Skeletal muscle tissue (tissue), 4 donors: ENCODE measurements around the gene ZBTB1. TPM values are rescaled to one million over a fixed set of nuclear protein-coding genes. Genes with fewer than 3 reads are reported as not detected.

Experiments used
- H3K27ac ChIP-seq: one replicate; pipeline ENCODE4 v1.7.0; 2013; ENCODE audit warnings: mild to moderate bottlenecking, low read depth, low read length, inconsistent platforms
- H3K27me3 ChIP-seq, 3 donors: one replicate each; pipeline ENCODE4 v1.7.0; 2013; ENCODE audit warnings: low read length in 3 of 3; ENCODE audit not compliant: control insufficient read depth in 3 of 3, insufficient read depth in 3 of 3
- H3K36me3 ChIP-seq, 3 donors: one replicate each; pipeline ENCODE4 v1.7.0; 2013; ENCODE audit warnings: low read length in 3 of 3; ENCODE audit not compliant: control insufficient read depth in 3 of 3, insufficient read depth in 3 of 3
- H3K4me1 ChIP-seq, 3 donors: one replicate each; pipeline ENCODE4 v1.7.0; 2013; ENCODE audit warnings: low read length in 3 of 3, mild to moderate bottlenecking in 3 of 3; ENCODE audit not compliant: control insufficient read depth in 3 of 3, insufficient read depth in 3 of 3
- H3K4me3 ChIP-seq, 3 donors: one replicate each; pipeline ENCODE4 v1.7.0; 2013; ENCODE audit warnings: low read length in 3 of 3
- H3K9ac ChIP-seq, 3 donors: one replicate each; pipeline ENCODE4 v1.7.0; 2013; ENCODE audit warnings: low read length in 3 of 3, mild to moderate bottlenecking in 3 of 3, moderate library complexity in 2 of 3, low read depth in 1 of 3
- H3K9me3 ChIP-seq, 3 donors: one replicate each; pipeline ENCODE4 v1.7.0; 2013; ENCODE audit warnings: low read length in 3 of 3; ENCODE audit not compliant: control insufficient read depth in 3 of 3
- total RNA-seq: library from RNA; depleted of rRNA; stranded (reverse); fragments of >200 nt; gene quantifications from one replicate; pipeline ENCODE4 v1.2.3, GENCODE V29; 2014
- donor health status: Osteomylitis.

Gene ZBTB1
- total RNA-seq, 1 donor from 2014 or later, result 32.9 TPM

- Histone ChIP-seq H3K4me1 (peaks cover 0 to 15% (median 10%) of the 10 kb centered on the region in 3 donors), H3K27me3 (no peaks in the 10 kb centered on the region), H3K9me3 (no peaks in the 10 kb centered on the region), H3K27ac (no peak overlapping the region), H3K4me3 (no peak overlapping the region), H3K9ac (no peak overlapping the region), H3K36me3 (no peaks in the 10 kb centered on the region)
Observed at GRCh38 chr14:64495252-64495651, 9.3 kb upstream of the ZBTB1 start.

DNA sequence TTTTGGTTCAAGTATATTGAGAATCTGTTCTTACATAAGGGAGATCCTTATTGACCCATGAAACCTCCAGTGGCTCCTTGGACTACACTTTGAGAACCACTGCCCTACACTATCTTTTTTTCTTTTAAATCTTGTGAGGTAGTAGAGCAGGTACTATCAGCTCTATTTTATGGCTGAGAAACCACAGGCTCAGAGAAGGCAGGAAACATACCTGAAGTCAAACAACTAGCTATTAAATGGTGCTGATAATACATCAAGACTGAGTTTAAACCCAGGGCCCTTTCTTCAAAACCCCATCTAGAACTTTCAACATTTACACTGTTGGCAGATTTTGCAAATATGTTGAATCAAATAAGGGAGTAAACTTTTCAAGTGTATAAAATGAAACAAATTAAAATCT, 7.8 kb upstream of the ZBTB1 start:
- H3K27ac ChIP-seq, result no peak overlapping the region

GRCh38 chr14:64500088-64500487, 4.5 kb upstream of the ZBTB1 start:
- H3K9me3 ChIP-seq, result no peaks in the 10 kb centered on the region
- H3K4me3 ChIP-seq, result no peak overlapping the region
- no peaks in the 10 kb centered on the region for H3K36me3 ChIP-seq
- H3K27me3 ChIP-seq, result no peaks in the 10 kb centered on the region
- peak overlapping the region in 1 of 3 donors; percentile 26 for H3K9ac ChIP-seq
- no peak overlapping the region for H3K27ac ChIP-seq
- peaks cover 20 to 38% (median 20%) of the 10 kb centered on the region in 3 donors for H3K4me1 ChIP-seq

More for the DNA sequence above, 7.8 kb upstream of the ZBTB1 start:
- H3K36me3 ChIP-seq, result no peaks in the 10 kb centered on the region
- H3K4me3 ChIP-seq, result no peak overlapping the region
- peaks cover 8 to 22% (median 11%) of the 10 kb centered on the region in 3 donors for H3K4me1 ChIP-seq
- H3K27me3 ChIP-seq, result no peaks in the 10 kb centered on the region
- no peaks in the 10 kb centered on the region for H3K9me3 ChIP-seq
- H3K9ac ChIP-seq, result no peak overlapping the region

DNA sequence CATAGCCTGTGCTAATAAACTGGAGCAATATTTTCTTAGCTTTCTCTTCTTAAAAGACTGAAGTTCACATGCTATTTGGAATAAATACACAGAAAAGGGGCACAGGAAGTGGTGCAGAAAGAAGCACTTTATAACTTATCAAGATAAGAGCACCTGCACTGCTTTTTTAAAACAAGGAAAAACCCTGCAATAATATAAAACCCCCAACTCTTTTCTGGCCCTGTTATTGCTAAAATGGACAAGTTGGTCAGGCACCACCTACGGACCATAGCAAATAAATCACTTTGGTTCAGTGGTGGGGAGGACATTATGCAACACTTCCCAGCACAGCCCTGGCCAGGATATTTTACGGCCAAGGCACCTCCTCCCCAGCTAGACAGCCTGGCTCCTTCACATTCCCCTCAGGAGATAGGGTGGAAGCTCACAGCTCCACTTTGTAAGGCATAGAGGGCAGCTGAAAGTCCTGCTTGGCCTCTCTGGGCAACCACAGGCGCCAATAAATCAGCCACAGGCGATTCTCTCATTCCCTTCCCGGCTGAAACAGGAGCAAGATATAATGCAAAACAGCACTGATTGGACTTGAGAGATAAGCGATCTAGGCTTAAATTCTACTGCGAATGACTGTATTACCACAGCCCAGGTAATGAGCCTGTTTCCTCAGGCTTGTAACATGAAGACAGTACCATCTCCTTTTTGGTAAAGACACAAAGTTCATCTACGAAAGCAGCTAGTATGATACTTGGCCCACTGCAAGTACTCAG, 3.0 kb upstream of the ZBTB1 start:
- Histone ChIP-seq H3K4me3 (peak overlapping the region; percentile 82 to 95 (median 93)), H3K27me3 (no peaks in the 10 kb centered on the region), H3K9me3 (no peaks in the 10 kb centered on the region), H3K9ac (peak overlapping the region; percentile 96 to 99 (median 99)), H3K36me3 (no peaks in the 10 kb centered on the region), H3K4me1 (peaks cover 22 to 50% (median 29%) of the 10 kb centered on the region in 3 donors), H3K27ac (peak overlapping the region; percentile 99)

- H3K27me3 ChIP-seq, result no peaks in the 10 kb centered on the region
- H3K4me1 ChIP-seq, result peaks cover 25 to 59% (median 34%) of the 10 kb centered on the region in 3 donors
- peak overlapping the region; percentile 96 to 99 (median 99) for H3K9ac ChIP-seq
- H3K27ac ChIP-seq, result peak overlapping the region; percentile 99
- no peaks in the 10 kb centered on the region for H3K36me3 ChIP-seq
- H3K4me3 ChIP-seq, result peak overlapping the region; percentile 82 to 95 (median 93)
- no peaks in the 10 kb centered on the region for H3K9me3 ChIP-seq
Observed at GRCh38 chr14:64502456-64502855, 2.1 kb upstream of the ZBTB1 start.

GRCh38 chr14:64502887-64503433, 1.6 kb upstream of the ZBTB1 start:
- Histone ChIP-seq H3K4me1 (peaks cover 29 to 61% (median 39%) of the 10 kb centered on the region in 3 donors), H3K36me3 (no peaks in the 10 kb centered on the region), H3K27me3 (no peaks in the 10 kb centered on the region), H3K9me3 (no peaks in the 10 kb centered on the region), H3K9ac (peak overlapping the region; percentile 96 to 99 (median 99)), H3K27ac (peak overlapping the region; percentile 99), H3K4me3 (peak overlapping the region; percentile 82 to 95 (median 93))

DNA sequence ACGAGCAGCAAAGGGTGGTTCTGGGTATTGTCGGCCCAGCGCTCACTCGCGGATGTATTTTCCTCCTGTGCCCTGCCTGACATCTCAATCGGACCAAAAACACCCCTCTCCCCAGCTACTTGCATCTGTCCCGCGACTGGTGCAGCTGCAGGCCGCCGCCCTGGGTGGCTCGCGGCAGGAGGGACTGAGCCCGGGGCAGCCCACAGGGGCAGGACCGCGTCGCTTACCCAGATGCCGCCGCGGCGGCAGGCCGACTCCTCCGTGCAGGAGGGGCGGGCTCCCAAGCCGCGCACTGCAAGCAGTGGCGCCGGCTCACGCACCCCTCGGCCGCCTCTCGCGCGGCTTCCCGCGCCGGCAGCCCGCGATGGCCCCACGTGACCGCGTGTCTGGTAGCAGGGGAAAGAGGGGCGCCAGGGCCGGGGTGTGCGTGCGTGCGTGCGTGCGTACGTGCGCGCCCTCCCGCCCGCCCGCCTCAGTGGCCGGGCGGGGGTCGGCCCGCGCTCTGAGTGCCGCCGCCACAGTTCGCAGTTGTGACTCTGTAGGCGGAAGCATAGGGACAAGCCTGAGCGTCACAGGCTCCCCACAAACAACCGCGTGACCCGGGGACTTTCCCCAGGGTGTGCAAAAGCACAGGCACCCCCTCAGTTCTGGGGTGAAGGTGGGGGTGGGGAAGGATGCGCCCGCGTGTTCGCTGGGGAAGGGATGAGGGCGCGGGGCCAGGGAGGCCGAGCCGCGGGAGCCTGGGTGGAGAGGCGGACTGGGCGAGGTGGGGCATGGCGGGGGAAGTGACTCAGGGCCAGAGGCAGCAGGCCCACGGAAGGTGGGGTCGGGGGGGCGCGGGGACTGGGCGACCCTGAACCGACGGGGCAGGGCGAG, 898 bp upstream of the ZBTB1 start, which contains the start of gene ZBTB25:
ZBTB25 (minus strand) TSS at position 405 of the 876 bp plus-strand sequence. CDS start 13,305 bp downstream, outside the sequence.
- Histone ChIP-seq H3K9me3 (no peaks in the 10 kb centered on the region), H3K36me3 (no peaks in the 10 kb centered on the region), H3K27me3 (no peaks in the 10 kb centered on the region), H3K4me1 (peaks cover 30 to 61% (median 40%) of the 10 kb centered on the region in 3 donors), H3K4me3 (peak within 1 kb of the TSS; percentile 93 to 95 (median 95)), H3K9ac (peak within 1 kb of the TSS; percentile 96 to 99 (median 99)), H3K27ac (peak within 1 kb of the TSS; percentile 99)

GRCh38 chr14:64504897-64505794, 576 bp downstream of the ZBTB1 start:
- Histone ChIP-seq H3K9me3 (no peaks in the 10 kb centered on the region), H3K4me1 (peaks cover 30 to 65% (median 47%) of the 10 kb centered on the region in 3 donors), H3K9ac (peak overlapping the region; percentile 96 to 99 (median 99)), H3K27me3 (no peaks in the 10 kb centered on the region), H3K36me3 (no peaks in the 10 kb centered on the region), H3K27ac (peak overlapping the region; percentile 99), H3K4me3 (peak overlapping the region; percentile 93 to 95 (median 95))

- H3K4me1 ChIP-seq, result peaks cover 31 to 66% (median 52%) of the 10 kb centered on the region in 3 donors
- H3K4me3 ChIP-seq, result peak overlapping the region in 1 of 3 donors; percentile 3
- H3K9me3 ChIP-seq, result no peaks in the 10 kb centered on the region
- H3K27ac ChIP-seq, result peak overlapping the region; percentile 99
- peak overlapping the region in 1 of 3 donors; percentile 46 for H3K9ac ChIP-seq
- no peaks in the 10 kb centered on the region for H3K36me3 ChIP-seq
- H3K27me3 ChIP-seq, result no peaks in the 10 kb centered on the region
Observed at GRCh38 chr14:64506721-64507120, 2.2 kb downstream of the ZBTB1 start.
